A549 (cell line): Measurements from ENCODE around the gene RCOR3.

ENCODE experiments used
- EP300 ChIP-seq, 2 experiments: fragments of >200 bp; sonication (Bioruptor Twin); formaldehyde crosslinking; IDR thresholded peaks; 2 replicates in 1 of 2; 3 replicates in 1 of 2; pipeline ENCODE4 v1.6.1; 2016 to 2017
- HDAC2 ChIP-seq: fragments of 200-600 bp; sonication (generic); IDR thresholded peaks from 2 replicates; pipeline ENCODE4 v1.6.1; 2016
- KDM5A ChIP-seq: fragments of 200-600 bp; sonication (generic); IDR thresholded peaks from 2 replicates; pipeline ENCODE4 v1.6.1; 2016; ENCODE audit warnings: antibody characterized with exemption, mild to moderate bottlenecking
- MAZ ChIP-seq: fragments of 150-350 bp; IDR thresholded peaks from 2 replicates; pipeline ENCODE4 v1.6.1; 2014; ENCODE audit warnings: antibody characterized with exemption, low read depth, low read length, borderline replicate concordance
- POLR2A ChIP-seq: IDR thresholded peaks from 2 replicates; pipeline ENCODE4 v1.6.1; 2012; ENCODE audit warnings: mild to moderate bottlenecking, low read length
- RCOR1 ChIP-seq: fragments of 150-350 bp; IDR thresholded peaks from 2 replicates; pipeline ENCODE4 v1.6.1; 2014; ENCODE audit warnings: antibody characterized with exemption, low read length, low read depth
- SREBF2 ChIP-seq: fragments of 450-650 bp; IDR thresholded peaks from 2 replicates; pipeline ENCODE4 v1.6.1; 2014; ENCODE audit warnings: mild to moderate bottlenecking, moderate library complexity
- TF ChIP-seq, protein P1 (sequence below): fragments of >200 bp; sonication (Bioruptor Twin); formaldehyde crosslinking; IDR thresholded peaks from 3 replicates; pipeline ENCODE4 v1.5.1; 2016
- TF ChIP-seq, protein P2 (sequence below): fragments of 450-650 bp; IDR thresholded peaks from 2 replicates; pipeline ENCODE4 v1.6.1; 2014; ENCODE audit warnings: antibody characterized with exemption

DNA sequence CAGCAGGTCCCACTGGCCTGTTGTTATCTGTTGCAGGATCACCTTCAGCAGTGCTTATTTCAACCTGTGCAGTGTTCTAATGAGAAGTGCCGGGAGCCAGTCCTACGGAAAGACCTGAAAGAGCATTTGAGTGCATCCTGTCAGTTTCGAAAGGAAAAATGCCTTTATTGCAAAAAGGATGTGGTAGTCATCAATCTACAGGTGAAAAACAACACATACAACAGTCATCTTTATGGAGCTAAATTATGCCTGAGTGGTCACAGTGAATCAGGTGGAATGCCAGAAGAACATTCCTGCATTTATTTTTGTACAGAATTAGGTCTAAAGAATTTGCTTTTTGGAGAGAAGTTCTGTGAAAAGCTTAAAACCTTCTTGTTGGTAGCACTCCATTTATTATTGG lies 100.7 kb downstream of the RCOR3 start:
- TF ChIP-seq POLR2A (no peak), KDM5A (no peak), MAZ (no peak), SREBF2 (no peak), HDAC2 (no peak), EP300 (IDR thresholded peaks at IDR 0.05) (no peak), RCOR1 (no peak)
- TF ChIP-seq, protein P1, sequence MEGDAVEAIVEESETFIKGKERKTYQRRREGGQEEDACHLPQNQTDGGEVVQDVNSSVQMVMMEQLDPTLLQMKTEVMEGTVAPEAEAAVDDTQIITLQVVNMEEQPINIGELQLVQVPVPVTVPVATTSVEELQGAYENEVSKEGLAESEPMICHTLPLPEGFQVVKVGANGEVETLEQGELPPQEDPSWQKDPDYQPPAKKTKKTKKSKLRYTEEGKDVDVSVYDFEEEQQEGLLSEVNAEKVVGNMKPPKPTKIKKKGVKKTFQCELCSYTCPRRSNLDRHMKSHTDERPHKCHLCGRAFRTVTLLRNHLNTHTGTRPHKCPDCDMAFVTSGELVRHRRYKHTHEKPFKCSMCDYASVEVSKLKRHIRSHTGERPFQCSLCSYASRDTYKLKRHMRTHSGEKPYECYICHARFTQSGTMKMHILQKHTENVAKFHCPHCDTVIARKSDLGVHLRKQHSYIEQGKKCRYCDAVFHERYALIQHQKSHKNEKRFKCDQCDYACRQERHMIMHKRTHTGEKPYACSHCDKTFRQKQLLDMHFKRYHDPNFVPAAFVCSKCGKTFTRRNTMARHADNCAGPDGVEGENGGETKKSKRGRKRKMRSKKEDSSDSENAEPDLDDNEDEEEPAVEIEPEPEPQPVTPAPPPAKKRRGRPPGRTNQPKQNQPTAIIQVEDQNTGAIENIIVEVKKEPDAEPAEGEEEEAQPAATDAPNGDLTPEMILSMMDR = no peak
- TF ChIP-seq, protein P2, sequence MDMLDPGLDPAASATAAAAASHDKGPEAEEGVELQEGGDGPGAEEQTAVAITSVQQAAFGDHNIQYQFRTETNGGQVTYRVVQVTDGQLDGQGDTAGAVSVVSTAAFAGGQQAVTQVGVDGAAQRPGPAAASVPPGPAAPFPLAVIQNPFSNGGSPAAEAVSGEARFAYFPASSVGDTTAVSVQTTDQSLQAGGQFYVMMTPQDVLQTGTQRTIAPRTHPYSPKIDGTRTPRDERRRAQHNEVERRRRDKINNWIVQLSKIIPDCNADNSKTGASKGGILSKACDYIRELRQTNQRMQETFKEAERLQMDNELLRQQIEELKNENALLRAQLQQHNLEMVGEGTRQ = no peak
